HFFc6 (cell line): ENCODE measurements around the gene PHLDB1. TPM values are rescaled to one million over a fixed set of nuclear protein-coding genes. Genes with fewer than 3 reads are reported as not detected.

Experiments used
- DNase-seq: peaks from one replicate; pipeline ENCODE4 v3.0.0-alpha.2; 2018
- H3K27ac Mint-ChIP-seq: 2 replicates; pipeline ENCODE4 v1.8.0; 2020; ENCODE audit warnings: mild to moderate bottlenecking, mixed read lengths
- H3K27me3 Mint-ChIP-seq: 2 replicates; pipeline ENCODE4 v1.8.0; 2021; ENCODE audit warnings: mild to moderate bottlenecking, moderate library complexity, mixed read lengths; ENCODE audit not compliant: insufficient read depth
- H3K36me3 Mint-ChIP-seq: 2 replicates; pipeline ENCODE4 v1.8.0; 2021; ENCODE audit warnings: low read depth, mixed read lengths
- H3K4me1 Mint-ChIP-seq: 2 replicates; pipeline ENCODE4 v1.8.0; 2020; ENCODE audit warnings: low read depth, mixed read lengths
- H3K4me3 Mint-ChIP-seq: 2 replicates; pipeline ENCODE4 v1.8.0; 2020; ENCODE audit warnings: mild to moderate bottlenecking, moderate library complexity, mixed read lengths
- H3K9me3 Mint-ChIP-seq: 2 replicates; pipeline ENCODE4 v1.8.0; 2020; ENCODE audit warnings: mild to moderate bottlenecking, mixed read lengths
- total RNA-seq, 6 experiments: library from RNA; stranded (reverse); fragmentation: NEBNext Ultra II Directional; extraction: Animal tissue kit (Norgen Biotek cat#: 25700); gene quantifications; 2 replicates in 1 of 6; 3 replicates in 5 of 6; pipeline ENCODE4 v1.2.3, GENCODE V29; 2021
- TF ChIP-seq, protein P1 (sequence below): fragments of 200-600 bp; sonication (generic); IDR thresholded peaks from 2 replicates; pipeline ENCODE4 v1.5.0; 2021; ENCODE audit warnings: antibody characterized with exemption, mild to moderate bottlenecking

PHLDB1 gene
- total RNA-seq, 6 experiments from 2014 or later = 106 to 121 (median 114) TPM

GRCh38 chr11:118652681-118653181 is 45.3 kb downstream of the PHLDB1 start:
- no peaks in the 10 kb centered on the region for H3K9me3 Mint-ChIP-seq
- peaks cover 44% of the 10 kb centered on the region for H3K36me3 Mint-ChIP-seq
- H3K4me1 Mint-ChIP-seq = no peaks in the 10 kb centered on the region
- H3K4me3 Mint-ChIP-seq = no peak overlapping the region
- TF ChIP-seq, protein P1, sequence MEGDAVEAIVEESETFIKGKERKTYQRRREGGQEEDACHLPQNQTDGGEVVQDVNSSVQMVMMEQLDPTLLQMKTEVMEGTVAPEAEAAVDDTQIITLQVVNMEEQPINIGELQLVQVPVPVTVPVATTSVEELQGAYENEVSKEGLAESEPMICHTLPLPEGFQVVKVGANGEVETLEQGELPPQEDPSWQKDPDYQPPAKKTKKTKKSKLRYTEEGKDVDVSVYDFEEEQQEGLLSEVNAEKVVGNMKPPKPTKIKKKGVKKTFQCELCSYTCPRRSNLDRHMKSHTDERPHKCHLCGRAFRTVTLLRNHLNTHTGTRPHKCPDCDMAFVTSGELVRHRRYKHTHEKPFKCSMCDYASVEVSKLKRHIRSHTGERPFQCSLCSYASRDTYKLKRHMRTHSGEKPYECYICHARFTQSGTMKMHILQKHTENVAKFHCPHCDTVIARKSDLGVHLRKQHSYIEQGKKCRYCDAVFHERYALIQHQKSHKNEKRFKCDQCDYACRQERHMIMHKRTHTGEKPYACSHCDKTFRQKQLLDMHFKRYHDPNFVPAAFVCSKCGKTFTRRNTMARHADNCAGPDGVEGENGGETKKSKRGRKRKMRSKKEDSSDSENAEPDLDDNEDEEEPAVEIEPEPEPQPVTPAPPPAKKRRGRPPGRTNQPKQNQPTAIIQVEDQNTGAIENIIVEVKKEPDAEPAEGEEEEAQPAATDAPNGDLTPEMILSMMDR = no peak
- H3K27me3 Mint-ChIP-seq = peaks cover 4% of the 10 kb centered on the region
- no peak for DNase-seq
- peak overlapping the region; percentile 1; the same call in 1 of the 2 replicates for H3K27ac Mint-ChIP-seq

DNA sequence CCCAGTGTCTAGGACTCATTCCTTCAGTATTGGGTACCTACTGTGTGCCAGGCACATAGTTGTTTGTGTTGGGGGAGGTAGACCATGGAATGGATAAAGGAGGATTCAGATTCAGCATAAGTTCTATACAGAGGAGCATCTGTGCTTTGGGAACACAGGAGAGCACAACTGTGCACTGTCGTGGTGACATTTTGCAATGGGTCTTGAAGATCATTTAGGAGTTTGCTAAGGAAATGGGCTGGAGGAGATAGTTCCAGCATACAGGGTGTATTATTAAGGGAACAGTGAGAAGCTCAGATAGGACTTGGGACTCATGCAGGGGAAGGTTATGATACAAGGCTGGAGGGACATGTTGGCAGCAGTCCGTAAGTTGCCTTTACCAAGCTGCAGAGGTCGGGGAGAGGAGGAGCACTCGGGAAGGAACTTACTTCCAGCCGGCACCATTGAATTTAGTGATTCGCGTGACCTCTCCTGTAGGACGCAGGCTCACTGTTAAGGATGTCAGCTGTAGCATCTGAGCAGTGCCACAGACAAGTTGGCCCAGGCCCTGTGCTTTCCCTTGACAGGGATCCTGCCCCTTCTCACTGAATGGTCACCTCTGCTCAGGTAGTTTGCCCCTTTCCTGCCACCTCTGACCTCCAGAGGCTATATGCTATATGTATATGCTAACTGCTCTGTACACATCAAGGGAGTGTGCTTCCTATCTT is 46.4 kb downstream of the PHLDB1 start:
- Mint-ChIP-seq H3K27ac (no peak overlapping the region), H3K9me3 (no peaks in the 10 kb centered on the region), H3K27me3 (no peaks in the 10 kb centered on the region; the same call in 1 of the 2 replicates), H3K4me3 (no peak overlapping the region), H3K4me1 (no peaks in the 10 kb centered on the region), H3K36me3 (peaks cover 44% of the 10 kb centered on the region)
- DNase-seq = no peak
- TF ChIP-seq, protein P1 = no peak

DNA sequence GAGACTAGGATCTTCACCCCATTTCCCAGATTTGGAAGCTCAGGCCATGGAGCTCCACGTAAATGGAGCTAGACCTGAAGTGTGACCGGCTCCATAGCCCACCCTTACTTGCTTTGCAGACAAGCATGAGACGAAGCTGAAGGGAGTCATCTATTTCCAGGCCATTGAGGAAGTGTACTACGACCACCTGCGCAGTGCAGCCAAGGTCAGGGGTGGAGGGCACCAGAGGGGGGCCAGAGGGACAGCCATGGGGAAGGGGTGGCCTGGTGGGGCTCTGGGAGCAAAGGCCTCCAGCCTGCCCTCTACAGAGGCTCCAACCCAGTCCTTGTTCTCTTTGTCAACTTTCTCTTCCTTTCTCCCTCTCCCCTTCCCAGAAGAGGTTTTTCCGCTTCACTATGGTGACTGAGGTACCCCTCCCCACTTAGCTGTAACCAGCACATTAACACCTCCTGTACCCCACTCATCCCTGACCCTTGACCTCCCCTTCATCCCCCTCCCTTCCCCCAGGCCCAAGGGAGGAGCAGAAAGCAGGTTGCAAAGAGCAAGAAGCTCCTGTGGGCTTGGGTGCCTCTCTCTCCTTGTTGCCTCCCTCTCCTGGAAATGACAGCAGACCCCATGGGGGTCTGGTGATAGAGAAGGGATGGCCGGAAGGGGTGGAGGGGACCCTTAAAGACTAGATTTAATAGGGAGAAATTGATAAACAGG is 48.2 kb downstream of the PHLDB1 start:
- H3K36me3 Mint-ChIP-seq = peaks cover 39% of the 10 kb centered on the region
- no peaks in the 10 kb centered on the region for H3K9me3 Mint-ChIP-seq
- H3K4me3 Mint-ChIP-seq = no peak overlapping the region
- TF ChIP-seq, protein P1 = no peak
- no peak overlapping the region for H3K27ac Mint-ChIP-seq
- peaks cover 7% of the 10 kb centered on the region for H3K27me3 Mint-ChIP-seq
- H3K4me1 Mint-ChIP-seq = no peaks in the 10 kb centered on the region
- DNase-seq = no peak

DNA sequence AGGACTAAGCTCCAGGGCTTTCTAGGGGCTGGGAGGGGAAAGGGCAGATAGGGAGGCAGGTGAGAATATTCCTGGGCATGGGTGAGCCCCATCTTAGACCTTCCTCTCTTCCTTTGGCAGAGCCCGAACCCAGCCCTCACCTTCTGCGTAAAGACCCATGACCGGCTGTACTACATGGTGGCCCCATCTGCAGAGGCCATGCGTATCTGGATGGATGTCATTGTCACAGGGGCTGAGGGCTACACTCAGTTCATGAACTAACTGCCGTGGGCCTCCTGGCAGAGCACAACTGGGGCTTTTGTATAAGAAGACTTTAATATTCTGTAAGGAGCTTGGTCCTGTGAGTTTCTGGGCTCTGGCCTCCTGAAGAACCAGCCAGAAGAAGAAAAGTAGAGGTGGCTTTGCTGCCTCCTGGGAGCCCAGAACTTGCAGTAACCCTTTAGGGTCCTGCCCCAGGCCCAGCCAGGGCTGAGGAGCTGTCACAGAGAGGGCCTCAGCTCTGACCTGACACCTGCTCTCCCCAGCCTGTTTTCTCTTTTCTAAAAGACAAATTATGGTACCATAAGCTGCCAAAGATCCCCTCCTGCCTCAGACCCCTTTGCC is 49.2 kb downstream of the PHLDB1 start:
- peaks cover 34% of the 10 kb centered on the region for H3K36me3 Mint-ChIP-seq
- no peak for DNase-seq
- H3K4me1 Mint-ChIP-seq = no peaks in the 10 kb centered on the region
- peaks cover 8% of the 10 kb centered on the region for H3K27me3 Mint-ChIP-seq
- peak overlapping the region; percentile 72 for H3K27ac Mint-ChIP-seq
- H3K9me3 Mint-ChIP-seq = no peaks in the 10 kb centered on the region
- no peak overlapping the region for H3K4me3 Mint-ChIP-seq
- TF ChIP-seq, protein P1 = no peak

GRCh38 chr11:118657238-118657637 is 49.8 kb downstream of the PHLDB1 start:
- TF ChIP-seq, protein P1 = no peak
- peak overlapping the region; percentile 72 for H3K27ac Mint-ChIP-seq

More at GRCh38 chr11:118657238-118657637, 49.8 kb downstream of the PHLDB1 start:
- Mint-ChIP-seq H3K4me3 (no peak overlapping the region), H3K9me3 (no peaks in the 10 kb centered on the region), H3K27me3 (peaks cover 9% of the 10 kb centered on the region), H3K4me1 (no peaks in the 10 kb centered on the region), H3K36me3 (peaks cover 28% of the 10 kb centered on the region)
- no peak for DNase-seq
